ENCODE data around the gene PROP1. TPM values are rescaled to one million over a fixed set of nuclear protein-coding genes. Genes with fewer than 3 reads are reported as not detected.
"Not testable (repeated sequence)": the region's sequence is repeated elsewhere in the genome, so short reads cannot be mapped to it uniquely, and the experiment has no call there.

Gene PROP1
- total RNA-seq, 1 donor from 2014 or later: not detected

- not testable (repeated sequence) for DNase-seq (ENCODE audit: low spot score); ATAC-seq
These were observed 46.4 kb downstream of the PROP1 start for GRCh38 chr5:177949656-177950055.

GRCh38 chr5:177949065-177949464, 47.0 kb downstream of the PROP1 start:
- ATAC-seq; DNase-seq (ENCODE audit: low spot score): not testable (repeated sequence)

DNA sequence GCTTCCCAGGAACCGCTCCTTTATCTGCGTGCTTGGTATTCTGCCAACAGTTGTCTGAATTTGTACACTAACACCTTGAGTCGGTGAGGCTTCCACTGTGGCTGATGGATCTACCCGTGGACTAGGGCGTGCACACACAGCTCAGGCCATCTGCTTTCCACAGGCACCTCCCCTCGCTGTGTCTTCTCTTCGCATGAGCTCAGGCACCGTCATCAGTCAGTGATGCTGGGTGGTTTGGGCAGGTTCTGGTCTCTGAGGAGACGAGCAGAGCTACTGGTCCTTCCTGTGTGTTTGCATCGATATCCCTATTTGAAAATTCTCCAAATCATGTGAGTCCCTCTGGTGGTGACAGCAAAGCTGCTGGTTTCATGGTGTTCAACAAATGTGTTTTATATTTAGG, 48.1 kb downstream of the PROP1 start:
- ATAC-seq: peak; percentile 79
- not testable (repeated sequence) for DNase-seq (ENCODE audit: low spot score)

DNA sequence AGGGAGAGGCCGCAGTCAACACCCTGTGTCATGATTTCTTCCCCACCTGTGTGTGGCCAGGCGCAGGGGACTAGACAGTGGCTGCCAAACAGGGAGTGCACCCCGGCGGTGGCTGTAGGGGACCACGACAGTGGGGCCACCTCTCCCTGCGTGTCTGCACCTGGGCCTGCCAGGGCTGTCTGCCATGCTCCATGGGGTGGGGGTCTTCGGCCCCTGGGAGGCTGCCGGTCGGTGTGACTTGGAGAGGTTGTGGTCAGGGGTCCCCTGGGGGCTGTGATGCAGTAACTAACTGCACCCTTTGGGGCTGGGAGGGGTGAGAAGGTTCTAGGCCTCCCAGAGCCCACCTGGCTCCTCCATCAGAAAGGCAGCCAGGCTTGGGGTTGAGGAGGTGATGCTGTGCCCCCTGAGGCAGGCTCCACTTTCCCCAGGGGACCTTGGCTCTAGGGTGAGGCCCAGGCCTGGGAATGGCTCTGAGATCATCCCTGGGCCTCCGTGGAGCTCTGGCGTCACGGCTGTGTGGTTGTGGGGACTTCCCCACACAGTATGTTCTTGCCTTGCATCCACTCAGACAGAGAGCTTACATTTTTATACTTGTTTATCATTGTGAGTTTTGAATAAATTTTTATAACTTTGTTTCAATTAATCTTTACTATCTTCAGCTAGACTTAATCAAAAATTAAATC, 50.3 kb downstream of the PROP1 start:
- not testable (repeated sequence) for ATAC-seq; DNase-seq (ENCODE audit: low spot score)

GRCh38 chr5:177945145-177945544, 50.9 kb downstream of the PROP1 start:
- not testable (repeated sequence) for DNase-seq (ENCODE audit: low spot score); ATAC-seq

DNA sequence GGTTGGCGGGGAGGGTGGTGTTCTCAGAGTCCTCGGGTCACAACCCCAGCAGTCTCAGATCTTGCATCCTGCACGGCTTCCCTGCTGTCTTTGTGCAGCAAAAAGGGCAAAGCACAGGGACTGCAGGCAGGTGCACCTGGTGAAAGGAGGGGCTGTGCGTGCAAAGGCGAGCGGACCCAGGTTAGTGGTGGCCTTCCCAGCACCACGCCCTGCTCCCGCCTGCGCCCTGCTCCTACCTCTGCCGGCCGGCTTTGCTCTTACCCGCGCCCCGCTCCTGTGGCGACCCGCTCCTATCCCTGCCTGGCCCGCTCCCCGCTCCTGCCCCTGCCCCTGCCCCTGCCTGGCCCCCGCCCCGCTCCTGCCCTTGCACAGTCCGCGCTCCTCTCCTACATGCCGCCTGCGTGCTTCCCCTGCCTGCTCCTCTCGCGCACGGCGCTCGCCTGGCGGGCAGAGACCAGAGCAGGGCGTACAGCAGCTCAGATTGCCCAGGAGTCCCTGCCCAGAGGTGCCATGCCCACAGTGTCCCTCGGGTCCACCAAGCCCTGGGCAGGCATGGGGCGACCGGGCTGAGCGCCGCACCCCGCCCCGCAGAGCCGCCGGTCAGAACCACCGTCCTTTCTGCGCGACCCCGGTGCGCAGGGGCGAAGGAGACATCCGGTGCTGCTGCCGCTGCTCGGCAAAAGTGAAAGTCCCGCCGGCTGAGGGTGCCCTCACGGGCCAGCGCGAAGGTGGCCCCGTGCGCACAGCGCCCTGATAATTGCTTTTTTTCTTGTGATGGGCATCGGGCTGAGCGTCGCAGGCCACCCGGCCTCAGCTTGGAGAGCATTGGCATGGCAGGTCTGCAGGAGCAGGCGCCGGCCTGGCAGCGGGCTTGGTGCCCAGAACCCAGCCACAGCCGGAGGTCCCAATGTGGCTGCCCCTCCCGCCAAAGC, 52.0 kb downstream of the PROP1 start:
- ATAC-seq: peak; percentile 37
- not testable (repeated sequence) for DNase-seq (ENCODE audit: low spot score)

DNA sequence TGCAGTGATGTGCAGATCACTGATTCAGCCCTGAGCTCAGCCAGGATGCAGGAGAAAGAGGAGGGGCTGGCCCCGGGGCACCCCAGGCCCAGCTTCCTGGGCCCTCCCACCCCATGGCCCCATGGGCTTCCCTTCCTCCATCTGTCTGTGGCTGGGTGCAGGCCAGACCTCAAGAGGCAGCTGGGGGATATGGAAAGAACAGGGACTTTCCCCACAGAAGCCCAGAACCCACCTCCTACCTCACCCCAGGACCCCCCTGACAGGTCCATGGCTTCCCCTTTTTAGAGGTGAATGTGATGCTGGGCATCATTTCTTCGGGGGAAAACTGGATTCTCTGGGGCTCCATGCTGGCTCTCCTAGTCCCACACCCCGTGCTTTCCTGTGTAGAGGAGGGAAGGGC, 53.1 kb downstream of the PROP1 start:
- not testable (repeated sequence) for DNase-seq (ENCODE audit: low spot score); ATAC-seq

Other genes starting within 250 kb of the PROP1 start
- gene FAM153A, start 213.3 kb downstream of the PROP1 start, total RNA-seq: 0.73 TPM
- gene N4BP3, start 117.3 kb upstream of the PROP1 start, total RNA-seq: 0.13 TPM
- gene RMND5B, start 134.8 kb upstream of the PROP1 start, total RNA-seq: 22.9 TPM
- gene NHP2, start 157.6 kb upstream of the PROP1 start, total RNA-seq: 45.6 TPM
- not detected for gene GMCL2, start 191.1 kb upstream of the PROP1 start, total RNA-seq
- 56.1 TPM for gene HNRNPAB, start 208.3 kb upstream of the PROP1 start, total RNA-seq
- gene PHYKPL, start 236.6 kb upstream of the PROP1 start, total RNA-seq: 74.1 TPM

Measured in left lobe of liver (tissue), 2 donors.